GM21737 (cell line): ENCODE measurements around the gene PLA2G10.
"Not testable (repeated sequence)": the region's sequence is repeated elsewhere in the genome, so short reads cannot be mapped to it uniquely, and the experiment has no call there.

Experiments used
- ATAC-seq: cut with Tn5 transposase; IDR thresholded peaks from one replicate; pipeline ENCODE4 v1.9.1; 2021; ENCODE audit warnings: mild to moderate bottlenecking, moderate library complexity; ENCODE audit not compliant: unreplicated experiment

PLA2G10 gene

DNA sequence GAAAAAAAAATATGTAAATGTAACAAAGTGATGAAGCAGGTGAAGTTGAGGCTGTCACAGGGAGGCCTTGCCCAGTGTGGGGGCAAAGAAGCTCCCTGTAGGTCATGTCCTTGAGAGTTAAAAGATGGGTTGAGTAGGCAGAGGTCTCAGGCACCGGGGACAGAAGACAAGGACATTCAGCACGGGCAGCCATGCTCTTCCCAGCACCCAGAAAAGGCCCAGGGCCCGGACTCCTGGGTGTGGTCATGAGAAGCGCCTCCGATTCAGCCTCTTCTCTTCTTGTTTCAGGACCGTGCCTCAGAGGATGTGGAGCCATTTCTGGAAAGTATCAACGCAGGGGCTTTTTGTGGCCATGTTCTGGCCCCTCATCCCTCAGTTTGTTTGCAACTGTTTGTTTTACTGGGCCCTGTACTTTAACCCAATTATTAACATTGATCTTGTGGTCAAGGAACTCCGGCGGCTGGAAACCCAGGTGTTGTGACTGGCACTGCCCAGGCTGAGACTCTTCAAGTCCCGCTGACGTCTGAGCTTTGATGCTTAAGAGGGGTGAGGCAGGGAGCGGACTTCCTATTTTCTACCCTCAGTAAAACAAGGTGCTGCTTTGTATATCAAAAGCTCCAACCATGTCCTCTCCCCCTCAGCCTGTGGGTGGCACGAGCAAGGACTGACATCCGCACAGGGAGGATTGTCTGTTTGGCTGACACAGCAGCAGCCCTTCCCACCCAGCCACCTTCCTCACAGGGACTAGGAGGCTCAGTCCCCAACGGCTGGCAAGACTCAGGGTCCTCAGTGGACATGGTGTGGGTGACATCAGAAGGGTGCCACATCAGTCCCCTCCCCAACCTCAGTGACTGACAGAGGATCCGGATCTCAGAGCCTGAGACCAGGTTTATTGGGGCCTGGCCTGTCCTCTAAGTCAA, 26.5 kb downstream of the PLA2G10 start:
- no peak for ATAC-seq

DNA sequence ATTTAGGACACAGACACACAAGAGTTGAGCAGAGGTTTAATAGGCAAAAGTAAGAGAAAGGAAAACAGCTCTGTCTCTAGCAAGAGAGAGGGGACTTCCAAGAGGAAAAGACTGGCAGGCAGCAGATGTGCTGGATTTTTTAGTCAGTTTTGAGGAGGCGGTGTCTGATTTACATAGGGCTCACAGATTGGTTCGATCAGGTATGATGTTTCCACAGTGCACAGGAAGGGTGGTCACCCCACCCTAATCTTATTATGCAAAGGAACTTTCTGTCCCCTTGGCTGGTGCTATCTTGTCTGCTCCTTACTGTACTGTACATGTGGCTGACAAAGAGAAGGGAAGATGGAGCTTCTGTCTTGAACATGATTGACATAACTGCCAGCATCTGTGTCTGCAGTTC, 36.0 kb downstream of the PLA2G10 start:
- ATAC-seq: peak; percentile 79

GRCh38 chr16:14652726-14653125, 41.4 kb downstream of the PLA2G10 start:
- no peak for ATAC-seq

DNA sequence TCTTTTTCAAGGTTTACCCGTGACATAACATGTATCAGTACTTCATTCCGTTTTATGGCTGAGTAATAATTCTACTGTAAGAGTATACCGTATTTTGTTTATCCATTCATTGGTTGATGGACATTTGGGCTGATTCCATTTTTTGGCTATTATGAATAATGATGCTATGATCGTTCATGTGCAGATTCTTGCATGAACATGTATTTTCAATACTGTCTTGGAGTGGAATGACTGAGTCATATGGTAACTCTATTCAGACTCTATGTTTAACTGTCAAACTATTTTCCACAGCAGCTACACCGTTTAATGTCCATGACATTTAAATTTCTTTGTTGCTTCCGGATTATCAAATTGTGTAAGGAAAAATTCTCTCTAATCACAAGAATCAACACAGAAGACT, 43.5 kb downstream of the PLA2G10 start:
- no peak for ATAC-seq

DNA sequence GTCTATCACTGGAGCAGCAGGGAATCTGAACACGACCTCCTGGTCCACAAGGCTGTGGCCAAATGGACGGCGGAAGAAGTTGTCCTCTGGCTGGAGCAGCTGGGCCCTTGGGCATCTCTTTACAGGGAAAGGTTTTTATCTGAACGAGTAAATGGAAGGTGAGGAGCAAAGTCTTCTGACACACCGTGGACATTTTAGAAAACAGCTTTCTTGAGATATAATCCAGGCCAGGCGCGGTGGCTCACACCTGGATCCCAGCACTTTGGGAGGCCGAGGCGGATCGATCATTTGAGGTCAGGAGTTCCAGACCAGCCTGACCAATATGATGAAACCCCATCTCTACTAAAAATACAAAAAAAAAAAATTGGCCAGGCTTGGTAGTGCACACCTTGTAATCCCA, 44.3 kb downstream of the PLA2G10 start:
- ATAC-seq: no peak

GRCh38 chr16:14641926-14642325, 52.2 kb downstream of the PLA2G10 start:
- ATAC-seq: no peak

DNA sequence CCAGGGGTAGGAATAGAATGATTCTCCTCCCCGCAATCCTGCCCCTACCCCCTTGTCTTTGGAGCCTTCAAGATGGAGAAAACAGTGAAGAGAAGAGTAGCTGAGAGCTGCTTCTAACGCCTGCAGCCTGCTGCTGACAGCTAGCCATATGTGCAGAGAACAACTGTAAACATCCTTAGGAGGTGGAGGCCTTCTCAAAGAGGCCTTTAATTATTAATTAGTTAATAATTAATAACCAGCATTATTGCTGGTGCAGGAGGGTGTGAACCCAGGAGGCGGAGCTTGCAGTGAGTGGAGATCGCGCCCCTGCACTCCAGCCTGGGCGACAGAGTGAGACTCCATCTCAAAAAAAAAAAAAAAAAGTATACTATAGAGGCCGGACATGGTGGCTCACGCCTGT, 52.9 kb downstream of the PLA2G10 start:
- ATAC-seq: no peak

GRCh38 chr16:14640538-14640937, 53.6 kb downstream of the PLA2G10 start:
- ATAC-seq: no peak

- ATAC-seq: not testable (repeated sequence)
Observed at GRCh38 chr16:14636951-14637240, 57.2 kb downstream of the PLA2G10 start.

DNA sequence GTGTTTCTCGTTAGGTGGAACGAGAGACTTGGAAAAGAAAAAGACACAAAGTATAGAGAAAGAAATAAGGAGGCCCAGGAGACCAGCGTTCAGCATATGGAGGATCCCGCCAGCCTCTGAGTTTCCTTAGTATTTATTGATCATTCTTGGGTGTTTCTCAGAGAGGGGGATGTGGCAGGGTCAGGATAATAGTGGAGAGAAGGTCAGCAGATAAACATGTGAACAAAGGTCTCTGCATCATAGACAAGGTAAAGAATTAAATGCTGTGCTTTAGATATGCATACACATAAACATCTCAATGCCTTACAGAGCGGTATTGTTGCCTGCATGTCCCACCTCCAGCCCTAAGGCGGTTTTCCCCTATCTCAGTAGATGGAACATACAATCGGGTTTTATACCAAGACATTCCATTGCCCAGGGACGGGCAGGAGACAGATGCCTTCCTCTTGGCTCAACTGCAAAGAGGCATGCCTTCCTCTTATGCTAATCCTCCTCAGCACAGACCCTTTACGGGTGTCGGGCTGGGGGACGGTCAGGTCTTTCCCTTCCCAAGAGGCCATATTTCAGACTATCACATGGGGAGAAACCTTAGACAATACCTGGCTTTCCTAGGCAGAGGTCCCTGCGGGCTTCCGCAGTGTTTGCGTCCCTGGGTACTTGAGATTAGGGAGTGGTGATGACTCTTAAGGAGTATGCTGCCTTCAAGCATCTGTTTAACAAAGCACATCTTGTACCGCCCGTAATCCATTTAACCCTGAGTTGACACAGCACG, 57.7 kb downstream of the PLA2G10 start:
- not testable (repeated sequence) for ATAC-seq

GRCh38 chr16:14635395-14636165, 58.5 kb downstream of the PLA2G10 start:
- no peak for ATAC-seq

DNA sequence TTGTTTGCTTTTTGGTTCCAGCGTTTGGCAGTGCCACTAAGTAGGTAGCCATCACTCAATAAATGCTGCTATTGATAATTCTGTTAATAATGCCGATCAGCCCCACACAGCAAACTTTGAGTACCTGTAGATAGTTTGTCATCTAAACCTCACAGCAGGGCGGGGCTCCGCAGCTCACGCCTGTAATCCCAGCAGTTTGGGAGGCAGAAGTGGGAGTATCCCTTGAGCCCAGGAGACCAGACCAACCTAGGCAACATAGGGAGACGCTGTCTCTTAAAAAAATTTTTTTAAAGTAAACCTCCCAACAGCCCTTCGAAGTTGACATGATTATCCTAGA, 59.8 kb downstream of the PLA2G10 start:
- no peak for ATAC-seq

GRCh38 chr16:14632693-14633569, 61.2 kb downstream of the PLA2G10 start, which contains the start of gene BFAR:
Gene BFAR (plus strand): TSS chr16:14632951. CDS start chr16:14644347, 11,396 bp downstream.
- ATAC-seq: peak; percentile 72

DNA sequence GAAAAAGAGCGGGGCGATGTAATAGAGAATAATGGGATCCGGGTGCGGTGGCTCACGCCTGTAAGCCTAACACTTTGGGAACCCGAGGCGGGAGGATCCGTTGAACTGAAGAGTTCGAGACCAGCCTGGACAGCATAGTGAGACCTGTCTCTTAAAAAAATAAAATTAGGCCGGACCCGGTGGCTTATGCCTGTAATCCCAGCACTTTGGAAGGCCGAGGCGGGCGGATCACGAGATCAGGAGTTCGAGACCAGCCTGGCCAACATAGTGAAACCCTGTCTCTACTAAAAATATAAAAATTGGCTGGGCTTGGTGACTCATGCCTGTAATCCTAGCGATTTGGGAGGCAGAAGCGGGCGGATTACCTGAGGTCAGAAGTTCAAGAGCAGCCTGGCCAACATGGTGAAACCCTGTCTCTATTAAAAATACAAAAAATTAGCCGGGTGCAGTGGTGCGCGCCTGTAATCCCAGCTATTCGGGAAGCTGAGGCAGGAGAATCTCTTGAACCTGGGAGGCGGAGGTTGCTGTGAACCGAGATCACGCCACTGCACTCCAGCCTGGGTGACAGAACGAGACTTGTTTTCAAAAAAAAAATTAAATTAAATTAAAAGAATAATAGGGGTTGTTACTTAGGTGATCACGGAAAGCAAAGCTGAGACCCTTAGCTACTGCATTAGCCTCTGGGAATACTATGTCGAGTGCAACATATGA, 63.3 kb downstream of the PLA2G10 start:
- not testable (repeated sequence) for ATAC-seq

DNA sequence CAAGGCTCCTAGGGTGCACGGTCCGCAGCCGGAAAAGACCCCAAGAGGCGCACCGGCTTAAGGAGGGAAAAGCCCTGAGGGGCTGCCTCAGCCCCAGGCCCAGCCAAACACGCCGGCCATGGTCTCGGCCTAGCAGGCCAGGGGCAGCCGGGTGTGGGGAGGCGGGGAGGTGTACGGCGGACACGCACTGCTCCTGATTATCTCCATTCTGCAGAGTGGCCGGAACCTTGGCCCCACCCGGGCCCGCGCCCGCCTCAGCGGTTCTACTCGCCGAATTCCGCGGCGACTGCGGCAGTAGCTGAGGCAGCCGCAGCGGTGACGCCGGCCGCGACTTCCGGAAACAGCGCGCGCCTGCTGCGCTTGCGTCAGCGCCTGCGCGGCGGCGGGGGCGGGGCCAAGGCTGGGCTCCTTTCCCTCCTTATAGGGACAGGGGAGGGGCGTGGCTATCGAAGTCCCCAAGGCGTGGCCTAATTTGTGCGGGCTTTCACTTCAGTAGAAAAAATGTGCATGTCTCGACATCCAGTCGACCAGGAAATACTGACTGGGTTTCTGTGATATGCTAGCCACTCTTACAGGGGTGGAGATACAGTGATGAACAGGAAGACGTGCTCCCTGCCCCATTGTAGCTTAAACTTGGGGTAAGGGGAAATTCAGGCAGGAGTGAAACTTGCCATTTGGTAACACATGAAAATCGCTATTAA, 64.0 kb downstream of the PLA2G10 start, which contains the start of gene PARN:
TSS of gene PARN (minus strand) at position 342 of the 701 bp plus-strand sequence. CDS start at position 207, 135 bp downstream.
- peak; percentile 47 for ATAC-seq

- peak; percentile 1 for ATAC-seq
Observed at GRCh38 chr16:14629612-14629918, 64.5 kb downstream of the PLA2G10 start.

GRCh38 chr16:14628806-14629611, 65.1 kb downstream of the PLA2G10 start:
- no peak for ATAC-seq

GRCh38 chr16:14627078-14627477, 67.0 kb downstream of the PLA2G10 start:
- no peak for ATAC-seq
